ENCODE measurements around the gene PRKAG2.

The PRKAG2 gene

DNA sequence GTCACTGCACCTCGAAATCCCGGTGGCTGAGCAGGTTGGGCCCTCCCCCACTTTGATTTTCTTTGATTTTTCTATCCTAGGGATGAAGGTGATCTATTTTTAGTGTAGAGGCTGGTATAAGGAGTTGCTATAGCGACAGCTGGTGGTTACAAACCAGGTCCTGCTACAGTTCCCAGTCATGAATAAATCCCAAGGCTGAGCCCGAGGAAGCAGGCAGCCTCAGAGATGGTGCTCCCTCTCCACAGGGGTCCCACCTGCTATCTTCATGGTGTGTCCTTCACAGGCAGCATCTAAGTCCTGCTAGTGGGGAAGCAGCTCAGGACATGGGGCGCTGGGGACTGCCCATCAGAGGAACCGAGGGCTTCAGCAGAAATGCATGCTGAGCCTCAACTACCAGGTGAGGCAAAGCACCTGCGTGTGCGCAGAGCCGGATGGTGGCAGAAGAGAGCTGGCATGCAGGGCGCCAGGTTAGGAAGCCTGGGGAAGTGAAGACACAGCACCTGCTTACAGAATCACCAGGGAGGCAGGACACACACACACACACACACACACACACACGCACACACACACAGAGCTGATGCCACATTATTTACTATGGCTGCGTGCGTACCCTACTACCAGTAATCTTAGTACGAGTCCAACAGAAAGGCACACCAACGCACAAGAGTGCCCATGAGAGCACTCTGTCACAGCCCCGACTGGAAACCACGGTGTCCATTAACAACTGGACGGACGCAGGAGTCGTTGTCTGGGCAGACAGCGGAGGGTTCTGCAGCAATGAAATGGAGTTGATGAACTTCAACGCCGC is 150.9 kb downstream of the PRKAG2 start:
- Histone ChIP-seq H3K9me3 (replicated peaks in 1 of 2; ENCODE audit: control insufficient read depth in 2 of 2, insufficient read depth in 1 of 2, low read depth in 1 of 2, low read length in 2 of 2) (no peaks in the 10 kb centered on the region), H3K9ac (ENCODE audit: low read depth, low read length, poor library complexity) (no peak overlapping the region), H2BK120ac (ENCODE audit: low read depth, low read length) (no peak overlapping the region), H3K4me1 (ENCODE audit: control insufficient read depth in 2 of 2, insufficient read depth in 1 of 2, low read depth in 1 of 2, low read length in 2 of 2) (peaks cover 21% of the 10 kb centered on the region in 2 donors), H2AK5ac (ENCODE audit: low read depth, low read length) (peak overlapping the region; percentile 82), H3K18ac (ENCODE audit: low read length) (peak overlapping the region; percentile 81), H2BK5ac (ENCODE audit: low read length) (no peak overlapping the region), H2BK12ac (ENCODE audit: low read length) (peak overlapping the region; percentile 75), H2AFZ (ENCODE audit: low read length) (no peak overlapping the region), H3K23ac (ENCODE audit: low read depth, low read length, poor library complexity) (peak overlapping the region; percentile 14), H3K4me3 (ENCODE audit: low read length in 2 of 2) (no peak overlapping the region), H3K4ac (ENCODE audit: low read length) (no peak overlapping the region), H3K36me3 (replicated peaks in 1 of 2; ENCODE audit: control insufficient read depth in 2 of 2, insufficient read depth in 2 of 2, low read length in 2 of 2) (no peaks in the 10 kb centered on the region), H3K27ac (replicated peaks; ENCODE audit: low read length) (no peak overlapping the region), H3K14ac (ENCODE audit: low read length) (peak overlapping the region; percentile 63), H2BK15ac (ENCODE audit: low read length) (peak overlapping the region; percentile 91), H3K79me1 (ENCODE audit: low read depth, low read length) (no peaks in the 10 kb centered on the region), H4K91ac (ENCODE audit: low read depth, low read length, poor library complexity) (peak overlapping the region; percentile 57), H3K27me3 (ENCODE audit: control insufficient read depth in 3 of 3, insufficient read depth in 3 of 3, low read depth in 1 of 3, low read length in 3 of 3) (no peaks in the 10 kb centered on the region), H4K8ac (ENCODE audit: low read depth, low read length) (no peak overlapping the region), H3K4me2 (ENCODE audit: insufficient read depth, low read length, poor library complexity, severe bottlenecking) (no peak overlapping the region)
- WGBS, 2 donors (ENCODE audit: extremely low coverage in 2 of 2, insufficient read length in 2 of 2, insufficient replicate concordance in 1 of 2), result no CpG with 5 or more reads among the region's 23 CpGs
- DNase-seq (ENCODE audit: low spot score), result no peak

DNA sequence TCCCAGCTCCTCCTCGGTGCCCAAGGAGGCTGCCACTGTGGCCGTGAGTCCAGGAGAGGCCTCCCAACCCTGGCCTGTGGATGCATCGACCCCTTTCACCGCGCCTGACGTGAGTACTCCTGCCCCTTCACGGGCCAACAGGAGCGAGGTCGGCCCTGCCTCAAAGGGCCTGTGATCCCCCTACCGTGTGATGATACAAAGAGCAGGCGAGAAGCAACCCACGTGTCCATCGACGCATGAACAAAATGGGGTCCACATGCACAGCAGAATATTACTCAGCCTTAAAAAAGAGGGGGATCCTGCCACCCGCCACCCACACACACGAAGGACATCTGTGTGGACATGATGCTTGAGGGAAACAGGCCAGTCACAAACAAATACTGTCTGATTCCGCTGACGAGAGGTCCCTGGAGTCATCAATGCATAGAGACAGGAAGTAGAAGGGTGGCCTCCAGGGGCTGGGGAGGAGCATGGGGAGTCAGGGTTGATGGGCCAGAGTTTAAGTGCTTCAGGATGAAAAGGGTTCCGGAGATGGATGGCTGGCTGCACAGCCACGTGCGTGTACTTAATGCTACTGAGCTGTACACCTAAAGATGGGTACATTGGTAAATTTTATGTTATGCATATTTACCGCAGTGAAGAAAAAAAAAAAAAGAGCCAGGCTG is 151.9 kb downstream of the PRKAG2 start:
- no peak overlapping the region for H2BK5ac ChIP-seq (ENCODE audit: low read length)

DNA sequence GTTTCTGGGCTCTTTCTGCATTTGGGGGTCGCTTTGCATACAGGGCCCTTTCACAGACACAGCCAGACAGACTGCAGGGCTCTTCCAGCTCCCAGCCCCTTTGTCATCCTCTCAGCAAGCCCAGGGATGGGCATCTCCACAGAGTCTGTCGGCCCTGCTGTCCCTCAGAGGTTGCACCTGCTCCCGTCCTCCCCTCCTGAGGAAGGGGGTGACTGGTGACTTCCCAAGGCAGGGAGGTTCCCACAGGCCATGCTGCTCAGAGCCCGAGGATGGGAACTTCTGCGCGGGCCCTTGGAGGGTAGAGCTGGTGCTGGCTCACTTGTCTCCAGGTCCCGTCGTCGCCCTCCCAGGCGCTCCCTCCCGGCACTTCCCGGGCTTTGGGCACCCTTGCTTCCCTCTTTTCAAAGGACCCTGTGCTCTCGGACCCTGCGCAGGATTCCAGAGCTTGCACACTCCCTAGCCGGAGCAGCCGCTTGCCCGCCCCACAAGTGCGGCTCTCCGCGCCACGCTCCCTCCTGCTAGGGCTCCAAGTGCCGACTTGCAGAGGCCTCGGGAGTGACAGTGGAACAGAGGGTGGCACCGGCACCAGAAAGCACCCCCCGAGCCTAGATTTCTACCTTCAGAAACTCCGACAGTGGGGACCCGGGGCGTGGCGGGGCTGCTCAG is 152.5 kb downstream of the PRKAG2 start:
- peak overlapping the region; percentile 59 for H3K4ac ChIP-seq (ENCODE audit: low read length)
- no peaks in the 10 kb centered on the region for H3K27me3 ChIP-seq (ENCODE audit: control insufficient read depth in 3 of 3, insufficient read depth in 3 of 3, low read depth in 1 of 3, low read length in 3 of 3)
- no peaks in the 10 kb centered on the region for H3K79me1 ChIP-seq (ENCODE audit: low read depth, low read length)
- no peak overlapping the region for H3K9ac ChIP-seq (ENCODE audit: low read depth, low read length, poor library complexity)
- no peak overlapping the region for H4K8ac ChIP-seq (ENCODE audit: low read depth, low read length)
- no peak overlapping the region for H2BK5ac ChIP-seq (ENCODE audit: low read length)
- no peak overlapping the region for H2BK12ac ChIP-seq (ENCODE audit: low read length)
- H3K23ac ChIP-seq (ENCODE audit: low read depth, low read length, poor library complexity), result peak overlapping the region; percentile 59
- H2BK120ac ChIP-seq (ENCODE audit: low read depth, low read length), result peak overlapping the region; percentile 77
- no peak overlapping the region for H3K4me3 ChIP-seq (ENCODE audit: low read length in 2 of 2)
- H2BK15ac ChIP-seq (ENCODE audit: low read length), result peak overlapping the region; percentile 80
- no peak overlapping the region for H2AFZ ChIP-seq (ENCODE audit: low read length)
- no peaks in the 10 kb centered on the region for H3K36me3 ChIP-seq (replicated peaks in 1 of 2; ENCODE audit: control insufficient read depth in 2 of 2, insufficient read depth in 2 of 2, low read length in 2 of 2)
- peak overlapping the region; percentile 53 for H2AK5ac ChIP-seq (ENCODE audit: low read depth, low read length)
- H3K14ac ChIP-seq (ENCODE audit: low read length), result peak overlapping the region; percentile 47
- no CpG with 5 or more reads among the region's 29 CpGs for WGBS, 2 donors (ENCODE audit: extremely low coverage in 2 of 2, insufficient read length in 2 of 2, insufficient replicate concordance in 1 of 2)
- no peak overlapping the region for H3K27ac ChIP-seq (replicated peaks; ENCODE audit: low read length)
- no peak for DNase-seq (ENCODE audit: low spot score)
- peak overlapping the region; percentile 59 for H3K18ac ChIP-seq (ENCODE audit: low read length)
- H4K91ac ChIP-seq (ENCODE audit: low read depth, low read length, poor library complexity), result no peak overlapping the region
- H3K4me1 ChIP-seq (ENCODE audit: control insufficient read depth in 2 of 2, insufficient read depth in 1 of 2, low read depth in 1 of 2, low read length in 2 of 2), result peaks cover 17 to 21% of the 10 kb centered on the region in 2 donors
- H3K9me3 ChIP-seq (replicated peaks in 1 of 2; ENCODE audit: control insufficient read depth in 2 of 2, insufficient read depth in 1 of 2, low read depth in 1 of 2, low read length in 2 of 2), result no peaks in the 10 kb centered on the region
- no peak overlapping the region for H3K4me2 ChIP-seq (ENCODE audit: insufficient read depth, low read length, poor library complexity, severe bottlenecking)

More for the DNA sequence above, 151.9 kb downstream of the PRKAG2 start:
- no peak overlapping the region for H3K4me2 ChIP-seq (ENCODE audit: insufficient read depth, low read length, poor library complexity, severe bottlenecking)
- peak overlapping the region; percentile 53 for H2AK5ac ChIP-seq (ENCODE audit: low read depth, low read length)
- no peaks in the 10 kb centered on the region for H3K79me1 ChIP-seq (ENCODE audit: low read depth, low read length)
- no peak overlapping the region for H3K9ac ChIP-seq (ENCODE audit: low read depth, low read length, poor library complexity)
- no peak overlapping the region for H4K8ac ChIP-seq (ENCODE audit: low read depth, low read length)
- H3K27me3 ChIP-seq (ENCODE audit: control insufficient read depth in 3 of 3, insufficient read depth in 3 of 3, low read depth in 1 of 3, low read length in 3 of 3), result no peaks in the 10 kb centered on the region
- peak overlapping the region; percentile 77 for H2BK120ac ChIP-seq (ENCODE audit: low read depth, low read length)
- H2AFZ ChIP-seq (ENCODE audit: low read length), result no peak overlapping the region
- no peak overlapping the region for H3K27ac ChIP-seq (replicated peaks; ENCODE audit: low read length)
- no peak overlapping the region for H3K4ac ChIP-seq (ENCODE audit: low read length)
- no peak for DNase-seq (ENCODE audit: low spot score)
- no peaks in the 10 kb centered on the region for H3K36me3 ChIP-seq (replicated peaks in 1 of 2; ENCODE audit: control insufficient read depth in 2 of 2, insufficient read depth in 2 of 2, low read length in 2 of 2)
- H3K4me3 ChIP-seq (ENCODE audit: low read length in 2 of 2), result no peak overlapping the region
- peaks cover 16 to 21% of the 10 kb centered on the region in 2 donors for H3K4me1 ChIP-seq (ENCODE audit: control insufficient read depth in 2 of 2, insufficient read depth in 1 of 2, low read depth in 1 of 2, low read length in 2 of 2)
- peak overlapping the region; percentile 59 for H3K23ac ChIP-seq (ENCODE audit: low read depth, low read length, poor library complexity)
- H2BK15ac ChIP-seq (ENCODE audit: low read length), result peak overlapping the region; percentile 80
- H3K18ac ChIP-seq (ENCODE audit: low read length), result peak overlapping the region; percentile 59
- peak overlapping the region; percentile 47 for H3K14ac ChIP-seq (ENCODE audit: low read length)
- H3K9me3 ChIP-seq (replicated peaks in 1 of 2; ENCODE audit: control insufficient read depth in 2 of 2, insufficient read depth in 1 of 2, low read depth in 1 of 2, low read length in 2 of 2), result no peaks in the 10 kb centered on the region
- no CpG with 5 or more reads among the region's 22 CpGs for whole genome bisulfite sequencing, 2 donors (ENCODE audit: extremely low coverage in 2 of 2, insufficient read length in 2 of 2, insufficient replicate concordance in 1 of 2)
- no peak overlapping the region for H4K91ac ChIP-seq (ENCODE audit: low read depth, low read length, poor library complexity)
- H2BK12ac ChIP-seq (ENCODE audit: low read length), result no peak overlapping the region

DNA sequence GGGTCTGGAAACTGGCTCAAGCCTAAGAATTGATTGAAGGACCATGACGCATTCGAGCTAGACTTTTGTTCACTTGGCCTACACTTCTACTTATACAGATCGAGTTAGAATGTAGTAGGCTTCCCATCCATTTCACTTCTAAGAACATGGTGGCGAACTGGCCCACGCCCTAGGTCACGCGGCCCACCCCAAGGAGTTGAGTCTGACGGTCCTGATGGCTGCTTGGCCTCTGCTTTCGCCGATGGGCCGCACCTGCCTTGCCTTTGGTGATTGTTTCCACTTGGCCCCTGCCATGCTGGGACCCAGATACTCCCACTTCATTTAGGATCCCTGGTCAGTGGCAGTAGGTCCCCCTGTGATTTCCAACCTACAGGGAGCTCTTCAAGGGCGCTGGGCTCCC is 153.6 kb downstream of the PRKAG2 start:
- Histone ChIP-seq H3K79me1 (ENCODE audit: low read depth, low read length) (no peaks in the 10 kb centered on the region), H2BK120ac (ENCODE audit: low read depth, low read length) (no peak overlapping the region), H3K4me1 (ENCODE audit: control insufficient read depth in 2 of 2, insufficient read depth in 1 of 2, low read depth in 1 of 2, low read length in 2 of 2) (peaks cover 17 to 21% of the 10 kb centered on the region in 2 donors), H2BK12ac (ENCODE audit: low read length) (no peak overlapping the region), H3K23ac (ENCODE audit: low read depth, low read length, poor library complexity) (no peak overlapping the region), H3K4me3 (ENCODE audit: low read length in 2 of 2) (no peak overlapping the region), H2AK5ac (ENCODE audit: low read depth, low read length) (peak overlapping the region; percentile 56), H3K36me3 (replicated peaks in 1 of 2; ENCODE audit: control insufficient read depth in 2 of 2, insufficient read depth in 2 of 2, low read length in 2 of 2) (no peaks in the 10 kb centered on the region), H3K27me3 (ENCODE audit: control insufficient read depth in 3 of 3, insufficient read depth in 3 of 3, low read depth in 1 of 3, low read length in 3 of 3) (no peaks in the 10 kb centered on the region), H3K9me3 (replicated peaks in 1 of 2; ENCODE audit: control insufficient read depth in 2 of 2, insufficient read depth in 1 of 2, low read depth in 1 of 2, low read length in 2 of 2) (no peaks in the 10 kb centered on the region), H3K4ac (ENCODE audit: low read length) (no peak overlapping the region), H4K8ac (ENCODE audit: low read depth, low read length) (no peak overlapping the region), H4K91ac (ENCODE audit: low read depth, low read length, poor library complexity) (no peak overlapping the region), H3K4me2 (ENCODE audit: insufficient read depth, low read length, poor library complexity, severe bottlenecking) (no peak overlapping the region), H2BK15ac (ENCODE audit: low read length) (peak overlapping the region; percentile 45), H3K18ac (ENCODE audit: low read length) (peak overlapping the region; percentile 63), H3K14ac (ENCODE audit: low read length) (no peak overlapping the region), H3K27ac (replicated peaks; ENCODE audit: low read length) (no peak overlapping the region), H2BK5ac (ENCODE audit: low read length) (no peak overlapping the region), H2AFZ (ENCODE audit: low read length) (no peak overlapping the region), H3K9ac (ENCODE audit: low read depth, low read length, poor library complexity) (no peak overlapping the region)
- WGBS, 2 donors (ENCODE audit: extremely low coverage in 2 of 2, insufficient read length in 2 of 2, insufficient replicate concordance in 1 of 2), result no CpG with 5 or more reads among the region's 12 CpGs
- DNase-seq (ENCODE audit: low spot score), result no peak
